ENCODE measurements around the gene GALNT2.

Gene GALNT2

GRCh38 chr1:230256896-230257295 is 189.9 kb downstream of the GALNT2 start:
- no peak overlapping the region for H3K4me2 ChIP-seq (ENCODE audit: insufficient read depth, low read length)
- TF ChIP-seq CTCF (IDR thresholded peaks at IDR 0.05; ENCODE audit: borderline replicate concordance, extremely low read depth, low read length, poor library complexity, severe bottlenecking) = no peak
- TF ChIP-seq EZH2 (IDR thresholded peaks at IDR 0.05; ENCODE audit: borderline replicate concordance, low read depth, low read length, severe bottlenecking) = no peak
- ATAC-seq (ENCODE audit: insufficient read depth, low read depth) = no peak
- H3K36me3 ChIP-seq (ENCODE audit: insufficient read depth, low read length) = peaks cover 95% of the 10 kb centered on the region
- no peak overlapping the region for H3K27ac ChIP-seq (ENCODE audit: low read length)
- H2AFZ ChIP-seq (ENCODE audit: low read depth, low read length) = no peak overlapping the region
- no peaks in the 10 kb centered on the region for H3K27me3 ChIP-seq (ENCODE audit: insufficient read depth, low read length, poor library complexity)
- no peak overlapping the region for H3K4me3 ChIP-seq (ENCODE audit: low read depth in 1 of 2, low read length in 2 of 2)
- H3K4me1 ChIP-seq (ENCODE audit: insufficient read depth, low read length) = no peaks in the 10 kb centered on the region
- H3K9me3 ChIP-seq (ENCODE audit: insufficient read depth, low read length, severe bottlenecking) = no peaks in the 10 kb centered on the region
- peaks cover 58% of the 10 kb centered on the region for H3K79me2 ChIP-seq (ENCODE audit: insufficient read depth, low read length)
- no peak for DNase-seq
- peaks cover 52% of the 10 kb centered on the region for H4K20me1 ChIP-seq (ENCODE audit: insufficient read depth, low read length)
- no peak overlapping the region for H3K9ac ChIP-seq (ENCODE audit: low read depth, low read length)

- DNase-seq (no peak), ATAC-seq (ENCODE audit: insufficient read depth, low read depth) (no peak)
- H3K4me2 ChIP-seq (ENCODE audit: insufficient read depth, low read length) = no peak overlapping the region
- no peaks in the 10 kb centered on the region for H3K4me1 ChIP-seq (ENCODE audit: insufficient read depth, low read length)
- H3K79me2 ChIP-seq (ENCODE audit: insufficient read depth, low read length) = peaks cover 40% of the 10 kb centered on the region
- no peaks in the 10 kb centered on the region for H3K27me3 ChIP-seq (ENCODE audit: insufficient read depth, low read length, poor library complexity)
- TF ChIP-seq EZH2 (IDR thresholded peaks at IDR 0.05; ENCODE audit: borderline replicate concordance, low read depth, low read length, severe bottlenecking) (no peak), CTCF (IDR thresholded peaks at IDR 0.05; ENCODE audit: borderline replicate concordance, extremely low read depth, low read length, poor library complexity, severe bottlenecking) (no peak)
- peaks cover 44% of the 10 kb centered on the region for H4K20me1 ChIP-seq (ENCODE audit: insufficient read depth, low read length)
- H3K27ac ChIP-seq (ENCODE audit: low read length) = no peak overlapping the region
- H2AFZ ChIP-seq (ENCODE audit: low read depth, low read length) = no peak overlapping the region
- no peak overlapping the region for H3K9ac ChIP-seq (ENCODE audit: low read depth, low read length)
- H3K9me3 ChIP-seq (ENCODE audit: insufficient read depth, low read length, severe bottlenecking) = no peaks in the 10 kb centered on the region
- H3K36me3 ChIP-seq (ENCODE audit: insufficient read depth, low read length) = peaks cover 97% of the 10 kb centered on the region
- H3K4me3 ChIP-seq (ENCODE audit: low read depth in 1 of 2, low read length in 2 of 2) = no peak overlapping the region
Observed at GRCh38 chr1:230259621-230260020, 192.6 kb downstream of the GALNT2 start.

- DNase-seq = no peak
- H3K4me2 ChIP-seq (ENCODE audit: insufficient read depth, low read length) = no peak overlapping the region
- H3K9me3 ChIP-seq (ENCODE audit: insufficient read depth, low read length, severe bottlenecking) = no peaks in the 10 kb centered on the region
- no peak overlapping the region for H2AFZ ChIP-seq (ENCODE audit: low read depth, low read length)
- H3K4me3 ChIP-seq (ENCODE audit: low read depth in 1 of 2, low read length in 2 of 2) = no peak overlapping the region
- peaks cover 45% of the 10 kb centered on the region for H4K20me1 ChIP-seq (ENCODE audit: insufficient read depth, low read length)
- no peaks in the 10 kb centered on the region for H3K27me3 ChIP-seq (ENCODE audit: insufficient read depth, low read length, poor library complexity)
- no peak overlapping the region for H3K9ac ChIP-seq (ENCODE audit: low read depth, low read length)
- no peak for ATAC-seq (ENCODE audit: insufficient read depth, low read depth)
- H3K36me3 ChIP-seq (ENCODE audit: insufficient read depth, low read length) = peaks cover 97% of the 10 kb centered on the region
- H3K4me1 ChIP-seq (ENCODE audit: insufficient read depth, low read length) = no peaks in the 10 kb centered on the region
- no peak for TF ChIP-seq EZH2 (IDR thresholded peaks at IDR 0.05; ENCODE audit: borderline replicate concordance, low read depth, low read length, severe bottlenecking)
- TF ChIP-seq CTCF (IDR thresholded peaks at IDR 0.05; ENCODE audit: borderline replicate concordance, extremely low read depth, low read length, poor library complexity, severe bottlenecking) = no peak
- peaks cover 33% of the 10 kb centered on the region for H3K79me2 ChIP-seq (ENCODE audit: insufficient read depth, low read length)
- no peak overlapping the region for H3K27ac ChIP-seq (ENCODE audit: low read length)
Observed at GRCh38 chr1:230260831-230261230, 193.8 kb downstream of the GALNT2 start.

All from DND-41 (cell line).